K562 (cell line): ENCODE data around the gene EIF5B. TPM values are rescaled to one million over a fixed set of nuclear protein-coding genes. Genes with fewer than 3 reads are reported as not detected.

Source experiments
- ETS2 ChIP-seq: IDR thresholded peaks from 2 replicates; pipeline ENCODE4 v1.6.1; 2016; ENCODE audit warnings: borderline replicate concordance, missing genetic modification characterization, mild to moderate bottlenecking, moderate library complexity, missing compliant biosample characterization; ENCODE audit not compliant: poor library complexity, severe bottlenecking
- MXD1 ChIP-seq: fragments of 250-450 bp; sonication (Bioruptor Pico); IDR thresholded peaks from 2 replicates; pipeline ENCODE4 v1.8.0; 2021; ENCODE audit warnings: borderline replicate concordance, mild to moderate bottlenecking, moderate library complexity; ENCODE audit not compliant: poor library complexity, severe bottlenecking
- POLR2AphosphoS2 ChIP-seq: IDR thresholded peaks from 2 replicates; pipeline ENCODE4 v1.6.1; 2012; ENCODE audit warnings: low read length, improper control_type of control experiment
- RBBP5 ChIP-seq: fragments of 200-600 bp; sonication (generic); IDR thresholded peaks from 2 replicates; pipeline ENCODE4 v1.6.1; 2012; ENCODE audit warnings: borderline replicate concordance, mild to moderate bottlenecking, low read length, control low read depth, inconsistent platforms; ENCODE audit not compliant: insufficient read depth, poor library complexity, severe bottlenecking
- RUNX1 ChIP-seq: sonication (generic); IDR thresholded peaks from 2 replicates; pipeline ENCODE4 v1.6.1; 2016; ENCODE audit warnings: antibody characterized with exemption, low read depth
- SP2 ChIP-seq: IDR thresholded peaks from 2 replicates; pipeline ENCODE4 v1.6.1; 2011; ENCODE audit warnings: mild to moderate bottlenecking, low read depth, low read length, moderate library complexity; ENCODE audit not compliant: poor library complexity, severe bottlenecking; ENCODE audit errors: extremely low read depth
- TAF15 ChIP-seq: fragments of 200-400 bp; formaldehyde crosslinking; IDR thresholded peaks from 2 replicates; pipeline ENCODE4 v1.6.1; 2017; ENCODE audit warnings: mild to moderate bottlenecking, low read depth, low read length, moderate library complexity
- TAF7 ChIP-seq: fragments of 450-650 bp; IDR thresholded peaks from 2 replicates; pipeline ENCODE4 v1.6.1; 2016; ENCODE audit warnings: missing genetic modification characterization, missing compliant biosample characterization
- TCFL5 ChIP-seq: fragments of 250-450 bp; sonication (Bioruptor Pico); conservative IDR thresholded peaks from 2 replicates; pipeline ENCODE4 v1.6.1; 2021; ENCODE audit warnings: mild to moderate bottlenecking, moderate library complexity, matching md5 sums
- ZNF143 ChIP-seq: sonication (generic); formaldehyde crosslinking; IDR thresholded peaks from 2 replicates; pipeline ENCODE4 v1.9.0; 2022; ENCODE audit warnings: mild to moderate bottlenecking, missing genetic modification reagents
- ZNF197 ChIP-seq: fragments of 200-800 bp; sonication (Bioruptor generic); IDR thresholded peaks from 2 replicates; pipeline ENCODE4 v1.6.1; 2016; ENCODE audit warnings: low read depth, missing genetic modification characterization, missing compliant biosample characterization
- ZNF384 ChIP-seq: IDR thresholded peaks from 2 replicates; pipeline ENCODE4 v1.6.1; 2012; ENCODE audit warnings: low read depth, low read length, improper control_type of control experiment
- ZNF41 ChIP-seq: fragments of 250-450 bp; sonication (Bioruptor Pico); conservative IDR thresholded peaks from 2 replicates; pipeline ENCODE4 v1.4.0; 2020; ENCODE audit warnings: mild to moderate bottlenecking
- ZNF444 ChIP-seq: fragments of 250-450 bp; sonication (Bioruptor Pico); IDR thresholded peaks from 2 replicates; pipeline ENCODE4 v1.4.0; 2020; ENCODE audit warnings: mild to moderate bottlenecking, moderate library complexity
- ZNF511 ChIP-seq: sonication (generic); formaldehyde crosslinking; IDR thresholded peaks from 2 replicates; pipeline ENCODE4 v1.8.0; 2022; ENCODE audit warnings: mild to moderate bottlenecking, missing genetic modification reagents
- ZNF778 ChIP-seq: fragments of 450-650 bp; formaldehyde crosslinking; IDR thresholded peaks from 2 replicates; pipeline ENCODE4 v1.4.0; 2020; ENCODE audit warnings: mild to moderate bottlenecking, moderate library complexity
- polyA plus RNA-seq, 8 experiments: library from polyadenylated mRNA; depleted of rRNA in 4 of 8; stranded (reverse) in 5 of 8; unstranded in 3 of 8; fragments of >200 nt; fragmentation: Nextera tagmentation in 2 of 8; fragmentation: Illumina TruSeq in 1 of 8; extraction: Ambion mirVana in 2 of 8; extraction: Trizol in 1 of 8; gene quantifications; 2 replicates each; pipeline versions ENCODE4 v1.2.1 to v1.2.3, GENCODE V29; 2011 to 2014; ENCODE audit warnings: inconsistent platforms in 1 of 8, missing spikeins in 1 of 8
- total RNA-seq, 7 experiments: library from RNA; depleted of rRNA in 6 of 7; stranded (reverse); fragments of >200 nt in 6 of 7; fragmentation: Illumina TruSeq in 2 of 7; extraction: Trizol in 2 of 7; gene quantifications; 2 replicates each; pipeline versions ENCODE4 v1.2.1 to v1.2.3, GENCODE V29; 2011 to 2021; ENCODE audit warnings: low replicate concordance in 1 of 7
- TF ChIP-seq, protein P1 (sequence below): fragments of 250-450 bp; sonication (Bioruptor Pico); IDR thresholded peaks from 2 replicates; pipeline ENCODE4 v1.8.0; 2022; ENCODE audit warnings: moderate library complexity, mild to moderate bottlenecking, inconsistent platforms
- TF ChIP-seq, protein P2 (sequence below), 2 experiments: fragments of 450-650 bp in 1 of 2; IDR thresholded peaks; 2 replicates each; pipeline ENCODE4 v1.6.1; 2011 to 2017; ENCODE audit warnings: low read depth in 2 of 2, antibody characterized with exemption in 1 of 2, borderline replicate concordance in 1 of 2, low read length in 1 of 2, mild to moderate bottlenecking in 1 of 2, mixed read lengths in 1 of 2; ENCODE audit not compliant: control insufficient read depth in 1 of 2
- TF ChIP-seq, protein P3 (sequence below): conservative IDR thresholded peaks from 2 replicates; pipeline ENCODE4 v1.6.1; 2011; ENCODE audit warnings: low read depth, mild to moderate bottlenecking, low read length; ENCODE audit not compliant: control insufficient read depth

The EIF5B gene
- total and polyA plus RNA-seq, 9 of the 15 experiments (the other 6 are each of a cell fraction or from before 2014, with no cell fraction given), result 26.5 to 143 (median 47.7) TPM

DNA sequence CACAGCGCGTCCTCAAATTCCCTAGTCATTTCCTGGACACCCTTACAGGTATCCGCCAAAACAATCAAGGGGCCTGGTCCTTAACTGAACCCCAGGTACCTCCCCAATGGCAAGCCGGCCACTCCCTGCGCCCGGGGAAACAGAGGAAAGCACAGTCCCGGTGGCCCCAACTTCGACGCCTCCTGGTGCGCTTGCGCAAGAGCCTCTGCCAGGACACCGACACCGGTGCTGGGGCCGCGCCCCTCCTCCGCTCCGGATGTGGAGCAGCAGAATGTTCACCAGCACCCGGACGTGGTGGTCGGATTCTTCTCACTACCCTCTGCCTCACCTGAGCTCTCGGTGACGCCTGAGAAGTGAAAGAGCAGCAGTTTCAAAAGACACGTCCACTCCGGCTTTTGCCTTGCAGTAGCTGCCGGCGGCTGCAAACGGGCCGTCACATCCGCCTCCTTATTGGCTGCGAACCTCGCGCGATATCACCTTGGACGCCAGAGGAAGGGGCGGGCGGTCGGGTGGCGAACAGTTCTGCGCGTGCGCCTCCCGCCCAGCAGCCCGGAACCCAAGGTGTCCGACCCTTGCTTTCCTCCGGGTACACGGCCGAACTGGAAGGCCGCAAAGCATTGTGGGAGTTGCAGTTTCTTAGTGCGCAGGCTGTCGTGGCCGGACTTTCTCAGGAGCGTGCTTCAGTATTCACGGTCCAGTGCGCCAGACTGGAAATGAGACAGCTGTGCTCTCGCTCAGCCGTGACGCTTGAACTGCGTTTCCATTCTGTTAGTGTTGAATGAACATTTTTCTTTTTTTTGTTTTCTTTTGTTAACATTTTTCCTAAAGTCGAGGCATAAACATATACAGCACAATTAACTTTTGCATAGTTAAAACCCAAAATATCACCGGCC, 1.0 kb upstream of the EIF5B start, which contains the start of gene TXNDC9 (continued):
- TF ChIP-seq ZNF197 (CRISPR knock-in tag), result no peak
- no peak for TF ChIP-seq MXD1 (CRISPR knock-in tag)
- TF ChIP-seq ZNF444 (CRISPR knock-in tag), result 0 out of 2 replicates have a peak, but pooled peaks have one; percentile 6
- TF ChIP-seq TCFL5, result no peak
- no peak for TF ChIP-seq RUNX1
- TF ChIP-seq, protein P1, sequence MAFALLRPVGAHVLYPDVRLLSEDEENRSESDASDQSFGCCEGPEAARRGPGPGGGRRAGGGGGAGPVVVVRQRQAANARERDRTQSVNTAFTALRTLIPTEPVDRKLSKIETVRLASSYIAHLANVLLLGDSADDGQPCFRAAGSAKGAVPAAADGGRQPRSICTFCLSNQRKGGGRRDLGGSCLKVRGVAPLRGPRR (CRISPR knock-in tag), result no peak
- TF ChIP-seq ZNF511 (CRISPR knock-in tag), result peak; percentile 80
- TF ChIP-seq ZNF384, result peak; percentile 50; the same call in 1 of the 2 replicates
- TF ChIP-seq ZNF143 (CRISPR knock-in tag), result peak; percentile 99
- TF ChIP-seq, protein P2, sequence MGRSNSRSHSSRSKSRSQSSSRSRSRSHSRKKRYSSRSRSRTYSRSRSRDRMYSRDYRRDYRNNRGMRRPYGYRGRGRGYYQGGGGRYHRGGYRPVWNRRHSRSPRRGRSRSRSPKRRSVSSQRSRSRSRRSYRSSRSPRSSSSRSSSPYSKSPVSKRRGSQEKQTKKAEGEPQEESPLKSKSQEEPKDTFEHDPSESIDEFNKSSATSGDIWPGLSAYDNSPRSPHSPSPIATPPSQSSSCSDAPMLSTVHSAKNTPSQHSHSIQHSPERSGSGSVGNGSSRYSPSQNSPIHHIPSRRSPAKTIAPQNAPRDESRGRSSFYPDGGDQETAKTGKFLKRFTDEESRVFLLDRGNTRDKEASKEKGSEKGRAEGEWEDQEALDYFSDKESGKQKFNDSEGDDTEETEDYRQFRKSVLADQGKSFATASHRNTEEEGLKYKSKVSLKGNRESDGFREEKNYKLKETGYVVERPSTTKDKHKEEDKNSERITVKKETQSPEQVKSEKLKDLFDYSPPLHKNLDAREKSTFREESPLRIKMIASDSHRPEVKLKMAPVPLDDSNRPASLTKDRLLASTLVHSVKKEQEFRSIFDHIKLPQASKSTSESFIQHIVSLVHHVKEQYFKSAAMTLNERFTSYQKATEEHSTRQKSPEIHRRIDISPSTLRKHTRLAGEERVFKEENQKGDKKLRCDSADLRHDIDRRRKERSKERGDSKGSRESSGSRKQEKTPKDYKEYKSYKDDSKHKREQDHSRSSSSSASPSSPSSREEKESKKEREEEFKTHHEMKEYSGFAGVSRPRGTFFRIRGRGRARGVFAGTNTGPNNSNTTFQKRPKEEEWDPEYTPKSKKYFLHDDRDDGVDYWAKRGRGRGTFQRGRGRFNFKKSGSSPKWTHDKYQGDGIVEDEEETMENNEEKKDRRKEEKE (IDR thresholded peaks at IDR 0.05; ENCODE audit: borderline replicate concordance in 1 of 2, control insufficient read depth in 1 of 2, low read depth in 2 of 2, low read length in 1 of 2), result peak in 1 of 2 experiments; percentile 96; a peak in 2 of 4 replicates
- TF ChIP-seq RBBP5, result peak; percentile 97
- TF ChIP-seq ETS2, result no peak
- TF ChIP-seq TAF7 (tag), result peak; percentile 69
- TF ChIP-seq TAF15, result no peak
- TF ChIP-seq ZNF778 (CRISPR knock-in tag), result no peak
- TF ChIP-seq, protein P3, sequence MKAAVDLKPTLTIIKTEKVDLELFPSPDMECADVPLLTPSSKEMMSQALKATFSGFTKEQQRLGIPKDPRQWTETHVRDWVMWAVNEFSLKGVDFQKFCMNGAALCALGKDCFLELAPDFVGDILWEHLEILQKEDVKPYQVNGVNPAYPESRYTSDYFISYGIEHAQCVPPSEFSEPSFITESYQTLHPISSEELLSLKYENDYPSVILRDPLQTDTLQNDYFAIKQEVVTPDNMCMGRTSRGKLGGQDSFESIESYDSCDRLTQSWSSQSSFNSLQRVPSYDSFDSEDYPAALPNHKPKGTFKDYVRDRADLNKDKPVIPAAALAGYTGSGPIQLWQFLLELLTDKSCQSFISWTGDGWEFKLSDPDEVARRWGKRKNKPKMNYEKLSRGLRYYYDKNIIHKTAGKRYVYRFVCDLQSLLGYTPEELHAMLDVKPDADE, result peak; percentile 97
- peak; percentile 37 for TF ChIP-seq SP2
- peak; percentile 61; the same call in 1 of the 2 replicates for TF ChIP-seq POLR2AphosphoS2
- TF ChIP-seq ZNF41 (CRISPR knock-in tag), result no peak
